SK-N-SH treated with all-trans-retinoic acid at 6 μM for 48 hours (cell line): ENCODE measurements around the gene SLC25A29.

Experiments
- ATAC-seq: fragments of 200-7000 bp; cut with Tn5 transposase; 3 replicates; pipeline ENCODE4 v1.9.1; 2020; ENCODE audit warnings: mild to moderate bottlenecking, moderate library complexity
- ARNTL ChIP-seq: fragments of 450-650 bp; formaldehyde crosslinking; IDR thresholded peaks from 2 replicates; pipeline ENCODE4 v1.5.0; 2020; ENCODE audit warnings: low read depth, mild to moderate bottlenecking, moderate library complexity, borderline replicate concordance
- CSDC2 ChIP-seq: fragments of 250-450 bp; sonication (Bioruptor Pico); IDR thresholded peaks from 2 replicates; pipeline ENCODE4 v1.5.0; 2020; ENCODE audit warnings: mild to moderate bottlenecking, moderate library complexity
- CSRNP3 ChIP-seq: fragments of 250-450 bp; sonication (Bioruptor Pico); IDR thresholded peaks from 2 replicates; pipeline ENCODE4 v1.5.1; 2021; ENCODE audit warnings: mild to moderate bottlenecking, moderate library complexity
- ESRRG ChIP-seq: fragments of 250-450 bp; sonication (Bioruptor Pico); IDR thresholded peaks from 2 replicates; pipeline ENCODE4 v1.6.1; 2021; ENCODE audit warnings: mild to moderate bottlenecking
- GLIS3 ChIP-seq: fragments of 250-450 bp; sonication (Bioruptor Pico); IDR thresholded peaks from 2 replicates; pipeline ENCODE4 v1.5.0; 2020; ENCODE audit warnings: mild to moderate bottlenecking, moderate library complexity
- ISL1 ChIP-seq: fragments of 250-450 bp; sonication (Bioruptor Pico); IDR thresholded peaks from 2 replicates; pipeline ENCODE4 v2.1.2; 2022; ENCODE audit warnings: mild to moderate bottlenecking, moderate library complexity
- OSR1 ChIP-seq: fragments of 250-450 bp; sonication (Bioruptor Pico); IDR thresholded peaks from 2 replicates; pipeline ENCODE4 v1.8.0; 2022; ENCODE audit warnings: moderate library complexity, mild to moderate bottlenecking, inconsistent platforms
- POU6F1 ChIP-seq: fragments of 250-450 bp; sonication (Bioruptor Pico); IDR thresholded peaks from 2 replicates; pipeline ENCODE4 v1.8.0; 2021; ENCODE audit warnings: low read depth, mild to moderate bottlenecking, moderate library complexity, borderline replicate concordance
- PPARA ChIP-seq: fragments of 250-450 bp; sonication (Bioruptor Pico); IDR thresholded peaks from 2 replicates; pipeline ENCODE4 v1.5.0; 2020; ENCODE audit warnings: mild to moderate bottlenecking, borderline replicate concordance
- RARB ChIP-seq: fragments of 250-450 bp; sonication (Bioruptor Pico); IDR thresholded peaks from 2 replicates; pipeline ENCODE4 v1.8.0; 2021; ENCODE audit warnings: mild to moderate bottlenecking, moderate library complexity
- SNAI2 ChIP-seq: fragments of 250-450 bp; sonication (Bioruptor Pico); IDR thresholded peaks from 2 replicates; pipeline ENCODE4 v1.5.0; 2020; ENCODE audit warnings: mild to moderate bottlenecking, moderate library complexity
- TCF4 ChIP-seq: fragments of 250-450 bp; sonication (Bioruptor Pico); IDR thresholded peaks from 2 replicates; pipeline ENCODE4 v1.8.0; 2021; ENCODE audit warnings: mild to moderate bottlenecking, moderate library complexity, borderline replicate concordance
- TOX ChIP-seq: fragments of 250-450 bp; sonication (Bioruptor Pico); IDR thresholded peaks from 2 replicates; pipeline ENCODE4 v1.8.0; 2021; ENCODE audit warnings: mild to moderate bottlenecking, moderate library complexity, borderline replicate concordance
- ZC3H10 ChIP-seq: fragments of 250-450 bp; sonication (Bioruptor Pico); IDR thresholded peaks from 2 replicates; pipeline ENCODE4 v1.5.1; 2021; ENCODE audit warnings: mild to moderate bottlenecking, moderate library complexity
- ZFP3 ChIP-seq: fragments of 250-450 bp; sonication (Bioruptor Pico); IDR thresholded peaks from 2 replicates; pipeline ENCODE4 v1.5.0; 2020; ENCODE audit warnings: mild to moderate bottlenecking, moderate library complexity
- ZFP30 ChIP-seq: fragments of 450-650 bp; formaldehyde crosslinking; IDR thresholded peaks from 2 replicates; pipeline ENCODE4 v1.5.0; 2022; ENCODE audit warnings: mild to moderate bottlenecking, moderate library complexity
- ZNF70 ChIP-seq: fragments of 450-650 bp; formaldehyde crosslinking; IDR thresholded peaks from 2 replicates; pipeline ENCODE4 v1.5.0; 2020; ENCODE audit warnings: mild to moderate bottlenecking, moderate library complexity
- ZNF8 ChIP-seq: fragments of 450-650 bp; formaldehyde crosslinking; IDR thresholded peaks from 2 replicates; pipeline ENCODE4 v1.5.0; 2020; ENCODE audit warnings: mild to moderate bottlenecking, moderate library complexity
- TF ChIP-seq, protein P1 (sequence below): fragments of 250-450 bp; sonication (Bioruptor Pico); IDR thresholded peaks from 2 replicates; pipeline ENCODE4 v1.5.1; 2020; ENCODE audit warnings: low read depth, mild to moderate bottlenecking, moderate library complexity
- TF ChIP-seq, protein P2 (sequence below): fragments of 250-450 bp; sonication (Bioruptor Pico); IDR thresholded peaks from 2 replicates; pipeline ENCODE4 v1.8.0; 2020; ENCODE audit warnings: mild to moderate bottlenecking, moderate library complexity, borderline replicate concordance

The SLC25A29 gene

DNA sequence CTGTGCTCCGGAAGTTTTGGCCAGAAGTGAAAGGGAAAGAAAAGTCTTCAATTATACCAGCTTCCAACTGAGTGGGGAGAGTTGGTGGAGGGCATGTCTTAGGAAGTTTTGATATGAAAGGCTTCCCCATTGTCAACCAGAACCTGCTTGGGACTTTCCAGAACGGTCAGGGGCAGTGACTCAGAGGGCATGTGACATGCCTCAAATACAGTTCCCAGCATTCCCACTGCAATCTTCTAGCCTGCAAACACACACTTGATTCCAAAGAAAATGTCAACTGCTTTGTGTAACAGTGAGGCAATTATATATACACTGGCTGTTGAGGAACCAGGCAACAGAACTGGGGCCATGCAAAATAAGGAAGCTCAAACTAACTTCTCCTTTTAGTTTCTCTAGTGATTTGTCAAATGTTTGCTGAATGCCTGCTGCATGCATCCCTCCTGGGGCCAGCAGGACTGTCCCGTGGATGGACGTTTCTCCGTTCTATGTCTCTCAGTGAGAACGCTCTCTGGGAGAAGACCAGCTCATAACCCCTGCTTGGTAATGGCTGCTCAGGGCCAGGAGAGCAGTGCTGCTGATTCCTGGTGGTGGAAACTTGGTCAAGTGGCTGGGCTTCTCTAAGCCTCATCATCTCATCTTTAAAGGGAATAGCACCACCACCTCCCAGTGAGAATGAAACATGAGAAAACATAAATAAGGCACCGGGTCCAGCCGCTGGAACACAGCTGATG lies 35.2 kb upstream of the SLC25A29 start:
- peak; percentile 83 for ATAC-seq
- no peak for TF ChIP-seq POU6F1 (CRISPR knock-in tag)
- TF ChIP-seq ISL1: no peak
- no peak for TF ChIP-seq ESRRG (CRISPR knock-in tag)
- TF ChIP-seq ZC3H10 (CRISPR knock-in tag): no peak
- TF ChIP-seq TCF4 (CRISPR knock-in tag): no peak
- TF ChIP-seq, protein P1, sequence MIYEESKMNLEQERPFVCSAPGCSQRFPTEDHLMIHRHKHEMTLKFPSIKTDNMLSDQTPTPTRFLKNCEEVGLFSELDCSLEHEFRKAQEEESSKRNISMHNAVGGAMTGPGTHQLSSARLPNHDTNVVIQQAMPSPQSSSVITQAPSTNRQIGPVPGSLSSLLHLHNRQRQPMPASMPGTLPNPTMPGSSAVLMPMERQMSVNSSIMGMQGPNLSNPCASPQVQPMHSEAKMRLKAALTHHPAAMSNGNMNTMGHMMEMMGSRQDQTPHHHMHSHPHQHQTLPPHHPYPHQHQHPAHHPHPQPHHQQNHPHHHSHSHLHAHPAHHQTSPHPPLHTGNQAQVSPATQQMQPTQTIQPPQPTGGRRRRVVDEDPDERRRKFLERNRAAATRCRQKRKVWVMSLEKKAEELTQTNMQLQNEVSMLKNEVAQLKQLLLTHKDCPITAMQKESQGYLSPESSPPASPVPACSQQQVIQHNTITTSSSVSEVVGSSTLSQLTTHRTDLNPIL (CRISPR knock-in tag): no peak
- no peak for TF ChIP-seq RARB (CRISPR knock-in tag)
- no peak for TF ChIP-seq ZNF8
- no peak for TF ChIP-seq GLIS3 (CRISPR knock-in tag)
- TF ChIP-seq, protein P2, sequence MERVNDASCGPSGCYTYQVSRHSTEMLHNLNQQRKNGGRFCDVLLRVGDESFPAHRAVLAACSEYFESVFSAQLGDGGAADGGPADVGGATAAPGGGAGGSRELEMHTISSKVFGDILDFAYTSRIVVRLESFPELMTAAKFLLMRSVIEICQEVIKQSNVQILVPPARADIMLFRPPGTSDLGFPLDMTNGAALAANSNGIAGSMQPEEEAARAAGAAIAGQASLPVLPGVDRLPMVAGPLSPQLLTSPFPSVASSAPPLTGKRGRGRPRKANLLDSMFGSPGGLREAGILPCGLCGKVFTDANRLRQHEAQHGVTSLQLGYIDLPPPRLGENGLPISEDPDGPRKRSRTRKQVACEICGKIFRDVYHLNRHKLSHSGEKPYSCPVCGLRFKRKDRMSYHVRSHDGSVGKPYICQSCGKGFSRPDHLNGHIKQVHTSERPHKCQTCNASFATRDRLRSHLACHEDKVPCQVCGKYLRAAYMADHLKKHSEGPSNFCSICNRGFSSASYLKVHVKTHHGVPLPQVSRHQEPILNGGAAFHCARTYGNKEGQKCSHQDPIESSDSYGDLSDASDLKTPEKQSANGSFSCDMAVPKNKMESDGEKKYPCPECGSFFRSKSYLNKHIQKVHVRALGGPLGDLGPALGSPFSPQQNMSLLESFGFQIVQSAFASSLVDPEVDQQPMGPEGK (CRISPR knock-in tag): no peak
- no peak for TF ChIP-seq ZFP30
- TF ChIP-seq OSR1 (CRISPR knock-in tag): no peak
- no peak for TF ChIP-seq ZNF70 (CRISPR knock-in tag)
- TF ChIP-seq ZFP3: no peak
- TF ChIP-seq SNAI2 (CRISPR knock-in tag): no peak
- TF ChIP-seq TOX (CRISPR knock-in tag): no peak
- TF ChIP-seq CSRNP3 (CRISPR knock-in tag): no peak
- TF ChIP-seq ARNTL (CRISPR knock-in tag): no peak
- TF ChIP-seq PPARA: no peak

DNA sequence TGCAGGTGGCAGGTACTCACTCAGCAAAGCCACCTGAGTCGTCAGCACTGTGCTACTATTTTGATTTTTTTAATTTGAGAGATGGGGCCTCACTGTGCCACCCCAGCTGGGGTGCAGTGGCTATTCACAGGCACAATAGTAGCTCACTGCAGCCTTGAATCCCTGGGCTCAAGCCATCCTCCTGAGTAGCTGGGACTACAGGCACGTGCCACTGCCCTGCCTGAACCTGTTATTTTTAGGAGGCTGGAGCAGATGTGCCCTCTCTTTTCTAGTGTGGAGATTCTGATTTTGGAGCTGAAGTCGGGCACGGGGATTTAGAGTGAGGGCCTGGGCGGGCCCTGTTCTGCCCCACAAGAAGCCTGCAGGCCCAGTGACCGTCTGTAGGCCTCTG lies 34.2 kb upstream of the SLC25A29 start:
- ATAC-seq: no peak
- no peak for TF ChIP-seq CSDC2 (CRISPR knock-in tag)

DNA sequence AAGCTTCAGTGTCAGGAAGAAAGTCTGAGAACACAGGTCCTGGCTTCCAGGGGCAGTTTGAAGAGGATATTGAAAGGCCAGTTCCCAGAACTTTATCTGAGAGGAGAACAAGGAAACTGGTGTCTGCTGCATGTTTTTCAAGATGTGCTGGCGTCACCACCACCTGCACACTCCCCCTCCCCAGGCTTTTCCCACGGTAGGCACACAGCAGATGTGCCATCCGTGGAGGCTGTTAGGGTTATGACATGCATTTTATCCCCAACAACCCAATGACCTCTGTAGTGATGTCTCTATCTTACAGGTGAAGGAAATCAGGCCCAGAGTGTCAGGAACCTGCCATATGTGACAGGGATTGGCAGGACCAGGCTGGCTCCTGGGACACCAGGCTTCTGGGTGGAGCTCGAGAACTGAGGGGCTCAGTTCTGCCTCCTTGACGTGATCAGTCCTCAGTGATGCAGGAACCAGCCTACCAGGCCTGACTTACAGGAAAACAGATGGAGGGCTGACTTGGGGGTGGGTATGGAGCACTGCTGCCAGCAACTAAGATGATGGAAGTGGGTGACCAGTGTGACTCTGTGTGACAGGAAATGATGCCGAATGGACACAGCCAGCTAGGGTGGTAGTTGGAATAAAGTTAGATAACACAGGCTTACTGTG lies 33.6 kb upstream of the SLC25A29 start:
- ATAC-seq: no peak

More for the DNA sequence above, 33.6 kb upstream of the SLC25A29 start:
- TF ChIP-seq TCF4 (CRISPR knock-in tag): no peak
- TF ChIP-seq, protein P2 (CRISPR knock-in tag): no peak
- TF ChIP-seq ZFP3: no peak
- no peak for TF ChIP-seq ESRRG (CRISPR knock-in tag)
- TF ChIP-seq, all 23 proteins: peak for 0
